Endodermal cell (in vitro differentiated cells): ENCODE measurements around the gene CLSTN2. TPM values are rescaled to one million over a fixed set of nuclear protein-coding genes. Genes with fewer than 3 reads are reported as not detected.

ENCODE experiments used
- DNase-seq: peaks from one replicate; pipeline ENCODE4 v3.0.0-alpha.2; 2017
- H3K27ac ChIP-seq: 2 replicates; pipeline ENCODE4 v1.5.1; 2013; ENCODE audit warnings: mild to moderate bottlenecking, low read depth, low read length, moderate library complexity
- H3K27me3 ChIP-seq: 2 replicates; pipeline ENCODE4 v1.6.1; 2013; ENCODE audit warnings: mild to moderate bottlenecking, low read length, moderate library complexity; ENCODE audit not compliant: insufficient read depth, control insufficient read depth, poor library complexity, severe bottlenecking
- H3K36me3 ChIP-seq: 2 replicates; pipeline ENCODE4 v1.7.0; 2013; ENCODE audit warnings: mild to moderate bottlenecking, low read length, moderate library complexity; ENCODE audit not compliant: control insufficient read depth, insufficient read depth
- H3K4me1 ChIP-seq: one replicate; pipeline ENCODE4 v1.7.0; 2013; ENCODE audit warnings: low read length; ENCODE audit not compliant: control insufficient read depth, insufficient read depth
- H3K4me3 ChIP-seq: 2 replicates; pipeline ENCODE4 v1.5.1; 2013; ENCODE audit warnings: mild to moderate bottlenecking, low read length, moderate library complexity
- H3K9ac ChIP-seq: 2 replicates; pipeline ENCODE4 v1.6.1; 2013; ENCODE audit warnings: mild to moderate bottlenecking, low read length, moderate library complexity; ENCODE audit not compliant: poor library complexity, severe bottlenecking; ENCODE audit errors: extremely low read depth
- H3K9me3 ChIP-seq: 2 replicates; pipeline ENCODE4 v1.6.1; 2013; ENCODE audit warnings: mild to moderate bottlenecking, low read length, moderate library complexity; ENCODE audit not compliant: control insufficient read depth
- H3K27ac Mint-ChIP-seq: 2 replicates; pipeline ENCODE4 v1.8.0; 2020; ENCODE audit warnings: mixed read lengths
- H3K27me3 Mint-ChIP-seq: 2 replicates; pipeline ENCODE4 v1.8.0; 2021; ENCODE audit warnings: mild to moderate bottlenecking, mixed read lengths; ENCODE audit not compliant: insufficient read depth
- H3K36me3 Mint-ChIP-seq: 2 replicates; pipeline ENCODE4 v1.8.0; 2020; ENCODE audit warnings: low read depth, mixed read lengths
- H3K4me1 Mint-ChIP-seq: 2 replicates; pipeline ENCODE4 v1.8.0; 2020; ENCODE audit warnings: mixed read lengths
- H3K4me3 Mint-ChIP-seq: 2 replicates; pipeline ENCODE4 v1.8.0; 2020; ENCODE audit warnings: mild to moderate bottlenecking, moderate library complexity, mixed read lengths
- H3K9me3 Mint-ChIP-seq: 2 replicates; pipeline ENCODE4 v1.8.0; 2020; ENCODE audit warnings: mild to moderate bottlenecking, mixed read lengths
- WGBS, 2 experiments: methylation state at CpG; one replicate each; pipeline versions ENCODE4 v1.1.5 to v1.1.7; 2013; ENCODE audit warnings: missing lambda C conversion rate in 2 of 2, mixed read lengths in 1 of 2; ENCODE audit not compliant: insufficient coverage in 1 of 2, insufficient read length in 1 of 2; 5-methylcytosine and 5-hydroxymethylcytosine counted together
- total RNA-seq, 2 donors: library from RNA; stranded (reverse); fragmentation: NEBNext Ultra II Directional in 1 of 2; extraction: Animal tissue kit (Norgen Biotek cat#: 25700) in 1 of 2; gene quantifications; 2 replicates in 1 of 2; 3 replicates in 1 of 2; pipeline ENCODE4 v1.2.1, GENCODE V29; 2021
- TF ChIP-seq, protein P1 (sequence below): fragments of 200-600 bp; sonication (generic); conservative IDR thresholded peaks from 2 replicates; pipeline ENCODE4 v1.5.0; 2021; ENCODE audit warnings: antibody characterized with exemption, mild to moderate bottlenecking

The CLSTN2 gene
- total RNA-seq, 2 donors from 2014 or later, result 0.13 to 0.42 TPM

GRCh38 chr3:140315955-140316354, 381.0 kb downstream of the CLSTN2 start:
- no peak for DNase-seq
- H3K9me3 Mint-ChIP-seq, result no peaks in the 10 kb centered on the region
- no peaks in the 10 kb centered on the region for H3K4me1 Mint-ChIP-seq
- Histone ChIP-seq H3K36me3 (no peaks in the 10 kb centered on the region), H3K9me3 (no peaks in the 10 kb centered on the region), H3K9ac (no peak overlapping the region), H3K27me3 (peaks cover 4% of the 10 kb centered on the region), H3K27ac (no peak overlapping the region), H3K4me3 (no peak overlapping the region), H3K4me1 (no peaks in the 10 kb centered on the region)
- peaks cover 2% of the 10 kb centered on the region for H3K27me3 Mint-ChIP-seq
- TF ChIP-seq, protein P1, sequence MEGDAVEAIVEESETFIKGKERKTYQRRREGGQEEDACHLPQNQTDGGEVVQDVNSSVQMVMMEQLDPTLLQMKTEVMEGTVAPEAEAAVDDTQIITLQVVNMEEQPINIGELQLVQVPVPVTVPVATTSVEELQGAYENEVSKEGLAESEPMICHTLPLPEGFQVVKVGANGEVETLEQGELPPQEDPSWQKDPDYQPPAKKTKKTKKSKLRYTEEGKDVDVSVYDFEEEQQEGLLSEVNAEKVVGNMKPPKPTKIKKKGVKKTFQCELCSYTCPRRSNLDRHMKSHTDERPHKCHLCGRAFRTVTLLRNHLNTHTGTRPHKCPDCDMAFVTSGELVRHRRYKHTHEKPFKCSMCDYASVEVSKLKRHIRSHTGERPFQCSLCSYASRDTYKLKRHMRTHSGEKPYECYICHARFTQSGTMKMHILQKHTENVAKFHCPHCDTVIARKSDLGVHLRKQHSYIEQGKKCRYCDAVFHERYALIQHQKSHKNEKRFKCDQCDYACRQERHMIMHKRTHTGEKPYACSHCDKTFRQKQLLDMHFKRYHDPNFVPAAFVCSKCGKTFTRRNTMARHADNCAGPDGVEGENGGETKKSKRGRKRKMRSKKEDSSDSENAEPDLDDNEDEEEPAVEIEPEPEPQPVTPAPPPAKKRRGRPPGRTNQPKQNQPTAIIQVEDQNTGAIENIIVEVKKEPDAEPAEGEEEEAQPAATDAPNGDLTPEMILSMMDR, result no peak
- H3K36me3 Mint-ChIP-seq, result no peaks in the 10 kb centered on the region
- H3K4me3 Mint-ChIP-seq, result no peak overlapping the region
- H3K27ac Mint-ChIP-seq, result no peak overlapping the region

- Mint-ChIP-seq H3K27ac (no peak overlapping the region), H3K4me1 (no peaks in the 10 kb centered on the region), H3K27me3 (peaks cover 5% of the 10 kb centered on the region), H3K36me3 (no peaks in the 10 kb centered on the region), H3K9me3 (no peaks in the 10 kb centered on the region), H3K4me3 (no peak overlapping the region)
- H3K27me3 ChIP-seq, result peaks cover 9% of the 10 kb centered on the region
- no peak overlapping the region for H3K4me3 ChIP-seq
- TF ChIP-seq, protein P1, result no peak
- no peak for DNase-seq
- H3K9me3 ChIP-seq, result no peaks in the 10 kb centered on the region
- H3K27ac ChIP-seq, result no peak overlapping the region
- 51% methylated on average over 1 of the region's 1 CpG; no CpG with 5 or more reads in 1 of the 2 experiments for WGBS, 2 experiments
- no peaks in the 10 kb centered on the region for H3K36me3 ChIP-seq
- no peaks in the 10 kb centered on the region for H3K4me1 ChIP-seq
- H3K9ac ChIP-seq, result no peak overlapping the region
These were observed 381.5 kb downstream of the CLSTN2 start for GRCh38 chr3:140316466-140316865.

GRCh38 chr3:140316868-140317400, 381.9 kb downstream of the CLSTN2 start:
- no peaks in the 10 kb centered on the region for H3K9me3 Mint-ChIP-seq
- TF ChIP-seq, protein P1, result no peak
- H3K36me3 Mint-ChIP-seq, result no peaks in the 10 kb centered on the region
- no peak for DNase-seq
- no peaks in the 10 kb centered on the region for H3K9me3 ChIP-seq
- peaks cover 12% of the 10 kb centered on the region for H3K27me3 ChIP-seq
- no peaks in the 10 kb centered on the region for H3K4me1 Mint-ChIP-seq
- H3K4me1 ChIP-seq, result no peaks in the 10 kb centered on the region
- WGBS, 2 experiments, result 91 to 100% methylated on average over 2 of the region's 2 CpGs
- no peaks in the 10 kb centered on the region for H3K36me3 ChIP-seq
- no peak overlapping the region for H3K27ac ChIP-seq
- no peak overlapping the region for H3K27ac Mint-ChIP-seq
- peaks cover 5% of the 10 kb centered on the region for H3K27me3 Mint-ChIP-seq
- H3K4me3 ChIP-seq, result no peak overlapping the region
- no peak overlapping the region for H3K9ac ChIP-seq
- no peak overlapping the region for H3K4me3 Mint-ChIP-seq
